GM21737 (cell line): ENCODE results near the gene RPL27A.

Source experiments
- ATAC-seq: cut with Tn5 transposase; IDR thresholded peaks from one replicate; pipeline ENCODE4 v1.9.1; 2021; ENCODE audit warnings: mild to moderate bottlenecking, moderate library complexity; ENCODE audit not compliant: unreplicated experiment

The RPL27A gene

GRCh38 chr11:8720352-8720751 is 37.8 kb downstream of the RPL27A start:
- ATAC-seq, result no peak

GRCh38 chr11:8720868-8721608 is 38.4 kb downstream of the RPL27A start:
- no peak for ATAC-seq

GRCh38 chr11:8721609-8722500 is 39.3 kb downstream of the RPL27A start:
- ATAC-seq, result no peak

- no peak for ATAC-seq
Measured at GRCh38 chr11:8722809-8723208, 40.2 kb downstream of the RPL27A start.

GRCh38 chr11:8723711-8724110 is 41.1 kb downstream of the RPL27A start:
- ATAC-seq, result no peak

- ATAC-seq, result no peak
Measured at GRCh38 chr11:8724682-8725081, 42.1 kb downstream of the RPL27A start.

- no peak for ATAC-seq
Measured at GRCh38 chr11:8726395-8726794, 43.8 kb downstream of the RPL27A start.

- no peak for ATAC-seq
Measured at GRCh38 chr11:8728563-8728962, 46.0 kb downstream of the RPL27A start.

- no peak for ATAC-seq
Measured at GRCh38 chr11:8729067-8729466, 46.5 kb downstream of the RPL27A start.

- no peak for ATAC-seq
Measured at GRCh38 chr11:8729837-8730696, 47.5 kb downstream of the RPL27A start.

- ATAC-seq, result no peak
Measured at GRCh38 chr11:8730697-8731020, 48.1 kb downstream of the RPL27A start.

GRCh38 chr11:8731647-8732323 is 49.2 kb downstream of the RPL27A start:
- no peak for ATAC-seq

- peak; percentile 79 for ATAC-seq
Measured at GRCh38 chr11:8732324-8732670, 49.7 kb downstream of the RPL27A start.

- no peak for ATAC-seq
Measured at GRCh38 chr11:8732748-8733241, 50.2 kb downstream of the RPL27A start.

GRCh38 chr11:8733852-8734251 is 51.3 kb downstream of the RPL27A start:
- no peak for ATAC-seq

- no peak for ATAC-seq
Measured at GRCh38 chr11:8735094-8735493, 52.5 kb downstream of the RPL27A start.

GRCh38 chr11:8739309-8739793 is 56.8 kb downstream of the RPL27A start:
- no peak for ATAC-seq
